HG03108 (cell line): ENCODE results near the gene AAGAB.
A peak's percentile ranks its signal among the peaks of the same experiment; 100 is the strongest.
"Not testable (repeated sequence)": the region's sequence is repeated elsewhere in the genome, so short reads cannot be mapped to it uniquely, and the experiment has no call there.

Source experiments
- ATAC-seq: cut with Tn5 transposase; IDR thresholded peaks from one replicate; pipeline ENCODE4 v1.9.1; 2021; ENCODE audit warnings: moderate library complexity; ENCODE audit not compliant: unreplicated experiment

Gene AAGAB, protein sequence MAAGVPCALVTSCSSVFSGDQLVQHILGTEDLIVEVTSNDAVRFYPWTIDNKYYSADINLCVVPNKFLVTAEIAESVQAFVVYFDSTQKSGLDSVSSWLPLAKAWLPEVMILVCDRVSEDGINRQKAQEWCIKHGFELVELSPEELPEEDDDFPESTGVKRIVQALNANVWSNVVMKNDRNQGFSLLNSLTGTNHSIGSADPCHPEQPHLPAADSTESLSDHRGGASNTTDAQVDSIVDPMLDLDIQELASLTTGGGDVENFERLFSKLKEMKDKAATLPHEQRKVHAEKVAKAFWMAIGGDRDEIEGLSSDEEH

DNA sequence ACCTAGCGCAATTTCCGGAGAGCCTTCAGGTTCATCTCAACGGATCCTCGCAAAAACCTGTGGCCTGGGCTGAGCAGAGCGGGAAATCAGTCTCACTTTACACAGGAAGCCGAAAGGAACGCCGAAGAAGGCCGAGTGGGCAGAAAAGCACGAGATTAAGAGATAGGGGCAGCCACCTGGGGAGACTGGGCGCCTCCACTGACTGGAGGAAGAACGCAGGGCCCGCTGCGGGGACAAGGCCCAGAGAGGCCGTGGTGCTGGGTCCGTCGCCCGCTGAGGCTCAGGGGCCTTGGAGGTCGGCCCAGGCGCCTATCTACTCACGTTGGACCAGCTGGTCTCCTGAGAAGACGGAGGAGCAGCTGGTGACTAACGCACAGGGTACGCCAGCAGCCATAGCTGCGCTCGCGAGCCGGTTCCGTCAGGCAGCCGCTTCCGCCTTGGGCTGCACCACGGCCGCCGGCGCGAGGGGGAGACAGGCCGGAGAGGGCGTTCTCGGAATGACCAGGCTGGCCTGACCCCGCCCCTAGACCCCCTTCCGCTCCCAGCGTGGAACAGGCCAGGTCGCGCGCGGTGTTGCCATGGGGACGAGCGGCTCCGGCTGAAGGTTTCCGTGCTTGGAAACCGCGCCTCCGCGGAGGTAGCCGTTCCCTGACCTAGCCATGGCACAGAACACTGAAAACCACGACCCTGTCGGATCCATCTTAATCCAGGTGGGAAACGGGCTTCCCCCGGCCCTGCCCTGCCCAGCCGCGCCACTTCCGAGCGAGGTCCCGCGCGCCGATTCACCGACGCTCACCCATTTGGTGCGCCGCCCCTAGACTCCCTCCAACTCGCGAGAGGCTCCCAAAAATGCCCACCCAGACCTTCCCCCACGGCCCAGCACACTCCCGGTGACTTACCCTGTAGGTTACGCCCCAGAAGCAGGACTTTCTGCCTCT lies at the start of gene AAGAB, which contains the start of gene IQCH:
TSS of gene AAGAB (minus strand) at position 424 of the 938 bp plus-strand sequence. CDS start at position 394, 30 bp downstream.
TSS of gene IQCH (plus strand) at position 549 of the 938 bp plus-strand sequence. CDS start at position 660, 111 bp downstream.
- ATAC-seq: peak; percentile 96

DNA sequence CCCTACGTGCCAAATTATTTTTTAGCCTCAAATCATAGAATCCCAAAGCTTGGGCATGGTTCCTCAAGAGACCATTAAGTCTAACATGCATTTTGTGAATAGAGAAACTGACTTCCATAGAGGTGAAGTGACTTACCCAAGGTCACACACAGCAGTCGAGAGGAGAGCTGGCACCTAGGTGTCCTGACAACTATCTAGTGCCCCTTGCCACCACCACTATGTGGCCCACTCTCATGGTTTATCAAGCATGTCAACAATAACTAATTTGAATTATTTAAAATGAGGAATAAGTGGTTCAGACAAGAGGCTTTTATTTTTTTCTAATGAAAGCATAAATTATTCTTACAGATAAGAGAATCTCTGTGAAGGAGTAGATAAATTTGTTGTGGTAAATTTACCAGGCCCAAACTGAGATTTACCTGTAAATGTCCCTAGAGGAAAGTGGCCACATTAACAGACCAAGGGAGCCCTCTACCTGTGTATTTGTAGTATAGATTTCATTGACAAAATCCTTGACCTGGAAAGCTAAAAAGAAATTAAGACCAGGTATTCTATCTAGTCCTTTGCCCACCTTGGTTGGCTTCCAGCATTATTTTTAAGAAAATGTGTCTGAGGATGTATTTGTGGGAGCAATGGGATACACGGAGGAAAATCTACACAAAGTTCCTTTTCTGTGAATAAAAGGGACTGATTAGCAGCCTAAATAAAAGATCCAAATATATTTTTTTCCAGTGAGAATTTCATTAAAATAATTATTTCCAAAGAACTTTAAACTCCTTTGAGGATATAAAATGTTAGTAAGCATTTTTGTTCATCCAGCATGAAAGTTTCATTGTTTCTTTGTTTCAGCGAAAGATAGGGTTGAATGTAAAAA lies 49.3 kb upstream of the AAGAB start:
- no peak for ATAC-seq

DNA sequence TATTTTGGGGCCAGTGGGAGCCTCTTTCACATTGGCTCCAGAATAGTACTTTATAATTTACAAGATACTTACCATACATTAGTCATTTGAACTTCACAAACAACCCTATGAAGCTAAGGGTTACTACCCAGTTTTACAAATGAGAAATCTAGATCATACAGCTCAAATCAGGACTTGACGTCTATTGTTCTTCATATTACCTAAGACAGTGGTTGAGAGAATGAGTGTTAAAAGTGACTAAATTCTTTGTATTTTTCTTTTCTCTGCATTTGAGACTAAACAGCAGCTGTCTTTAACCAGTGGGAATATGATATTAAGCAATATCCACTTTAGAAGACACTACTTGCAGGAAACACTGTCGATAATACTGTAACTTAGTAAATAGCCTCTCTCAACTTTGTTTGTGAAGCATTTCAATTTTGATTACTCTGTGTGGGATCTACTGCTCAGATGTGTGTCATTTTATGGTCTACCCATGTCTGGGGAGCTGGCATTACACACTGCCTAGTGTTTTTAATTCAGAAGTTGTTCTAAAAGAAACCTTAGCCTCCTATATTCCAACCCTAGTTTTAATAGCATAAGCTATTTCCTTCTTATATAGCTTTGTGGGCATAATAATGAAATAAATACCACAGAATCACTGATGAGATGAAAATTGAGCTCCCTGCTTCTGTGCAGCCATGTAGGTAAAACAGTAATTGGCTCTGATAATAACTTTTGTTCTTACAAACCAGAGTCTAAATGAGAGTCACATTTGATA lies 46.0 kb upstream of the AAGAB start:
- ATAC-seq: no peak

DNA sequence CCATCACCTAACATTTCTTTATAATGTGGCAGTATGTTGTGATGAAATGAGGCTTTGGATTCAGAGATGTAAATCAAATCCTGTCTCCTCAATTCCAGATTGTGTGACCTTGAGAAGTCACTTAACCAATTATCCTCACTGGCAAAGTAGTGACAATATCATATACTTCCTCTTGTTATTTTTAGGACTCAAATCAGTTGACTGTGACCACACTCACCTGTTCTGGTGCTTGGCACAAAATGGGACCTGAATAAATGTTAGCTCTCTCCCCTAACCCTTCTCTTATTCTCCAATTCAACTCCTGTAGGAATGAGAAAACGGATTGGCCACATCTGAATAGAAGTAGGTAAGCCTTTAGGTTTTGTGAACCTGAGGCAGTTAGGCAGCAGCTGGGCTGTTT lies 42.2 kb upstream of the AAGAB start:
- ATAC-seq: no peak

DNA sequence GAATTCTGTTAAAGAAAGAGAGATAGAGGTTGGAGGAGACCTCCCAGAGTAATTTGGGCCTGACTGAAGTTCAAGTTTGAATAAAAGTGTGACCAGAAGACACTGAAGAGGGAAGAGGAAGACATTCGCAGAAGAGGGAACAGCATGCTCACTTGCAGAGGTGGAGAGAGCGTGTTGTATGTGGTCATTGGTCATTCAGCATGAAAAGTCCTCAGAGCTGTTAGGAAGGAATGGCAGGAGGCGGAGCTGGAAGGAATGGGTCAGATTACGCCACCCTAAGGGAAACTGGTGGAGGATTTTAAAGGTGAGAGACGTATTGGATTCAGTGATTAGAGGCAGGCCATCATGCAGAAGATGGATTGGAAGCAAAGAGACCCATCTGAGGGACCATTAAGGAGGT lies 41.7 kb upstream of the AAGAB start:
- no peak for ATAC-seq

DNA sequence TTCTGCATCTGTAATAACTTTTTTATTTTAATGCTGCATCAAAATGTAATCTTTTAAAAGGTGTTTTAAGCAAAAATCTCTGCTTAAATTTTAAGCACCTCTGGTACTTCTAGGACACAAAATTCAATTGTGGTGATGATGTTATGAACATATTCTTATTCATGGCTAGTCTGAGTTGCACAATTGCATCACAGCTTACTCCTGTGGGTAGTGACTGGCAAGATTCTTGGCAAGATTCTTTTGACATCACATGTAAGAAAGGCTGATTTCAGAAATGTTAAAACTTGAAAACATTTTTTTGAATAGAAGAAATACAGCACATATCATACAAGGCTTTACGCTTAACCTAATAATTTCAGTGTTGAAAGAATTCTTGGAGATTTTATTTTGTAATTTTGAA lies 35.9 kb upstream of the AAGAB start:
- ATAC-seq: no peak

DNA sequence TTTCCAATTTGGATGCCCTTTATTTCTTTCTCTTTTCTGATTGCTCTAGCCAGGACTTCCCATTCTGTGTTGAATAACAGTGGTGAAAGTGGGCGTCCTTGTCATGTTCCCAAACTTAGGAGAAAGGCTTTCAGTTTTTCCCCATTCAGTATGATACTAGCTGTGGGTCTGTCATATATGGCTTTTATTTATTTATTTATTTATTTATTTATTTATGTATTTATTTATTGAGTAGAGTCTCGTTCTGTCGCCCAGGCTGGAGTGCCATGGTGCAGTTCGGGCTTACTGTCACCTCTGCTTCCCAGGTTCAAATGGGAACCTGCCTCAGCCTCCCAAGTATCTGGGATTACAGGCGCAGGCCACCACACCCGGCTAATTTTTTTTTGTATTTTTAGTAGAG lies 31.9 kb upstream of the AAGAB start:
- not testable (repeated sequence) for ATAC-seq

DNA sequence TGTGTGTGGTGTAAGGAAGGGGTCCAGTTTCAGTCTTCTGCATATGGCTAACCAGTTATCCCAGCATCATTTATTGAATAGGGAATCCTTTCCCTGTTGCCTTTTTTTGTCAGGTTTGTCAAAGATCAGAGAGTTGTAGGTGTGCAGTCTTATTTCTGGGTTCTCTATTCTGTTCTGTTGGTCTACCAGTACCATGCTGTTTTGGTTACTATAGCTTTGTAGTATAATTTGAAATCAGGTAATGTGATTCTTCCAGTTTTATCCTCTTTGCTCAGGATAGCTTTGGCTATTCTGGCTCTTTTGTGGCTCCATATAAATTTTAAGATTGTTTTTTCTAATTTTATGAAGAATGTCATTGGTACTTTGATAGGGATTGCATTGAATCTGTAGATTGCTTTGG lies 31.2 kb upstream of the AAGAB start:
- ATAC-seq: not testable (repeated sequence)

DNA sequence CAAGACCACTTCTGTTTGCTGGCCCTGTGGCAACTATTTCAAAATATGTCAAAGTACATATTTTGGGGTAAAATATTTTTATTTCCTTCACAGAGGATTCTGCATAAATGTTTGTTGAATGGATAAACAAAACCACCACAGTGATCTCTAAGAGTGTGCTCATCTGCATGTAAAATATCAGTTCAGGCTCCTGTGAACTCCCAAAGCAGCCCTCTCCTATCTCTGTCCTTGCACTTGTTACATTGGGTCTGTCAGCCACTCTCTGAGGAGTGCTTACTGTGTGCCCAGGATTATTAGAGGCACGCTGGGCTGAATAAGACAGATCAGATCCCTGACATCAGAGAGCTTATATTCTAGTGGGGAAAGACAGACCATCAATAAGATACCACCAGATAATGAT lies 27.3 kb upstream of the AAGAB start:
- no peak for ATAC-seq

DNA sequence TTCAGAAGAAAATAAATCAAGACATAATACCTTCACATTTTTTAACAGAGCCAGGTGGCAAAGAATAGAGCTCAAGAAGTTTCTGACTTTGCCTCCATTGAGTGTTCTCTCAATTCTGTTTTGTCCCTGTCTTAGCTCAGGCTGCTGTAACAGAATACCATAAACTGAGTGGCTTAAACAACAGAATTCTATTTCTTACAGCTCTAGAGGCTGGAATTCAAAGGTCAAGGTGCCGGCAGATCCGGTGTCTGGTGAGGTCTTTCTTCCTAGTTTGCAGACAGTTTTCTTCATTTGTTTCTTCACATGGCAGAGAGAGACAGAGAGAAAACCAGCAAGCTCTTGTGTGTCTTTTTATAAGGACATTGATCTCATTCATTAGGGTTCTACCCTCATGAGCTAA lies 25.8 kb upstream of the AAGAB start:
- no peak for ATAC-seq

DNA sequence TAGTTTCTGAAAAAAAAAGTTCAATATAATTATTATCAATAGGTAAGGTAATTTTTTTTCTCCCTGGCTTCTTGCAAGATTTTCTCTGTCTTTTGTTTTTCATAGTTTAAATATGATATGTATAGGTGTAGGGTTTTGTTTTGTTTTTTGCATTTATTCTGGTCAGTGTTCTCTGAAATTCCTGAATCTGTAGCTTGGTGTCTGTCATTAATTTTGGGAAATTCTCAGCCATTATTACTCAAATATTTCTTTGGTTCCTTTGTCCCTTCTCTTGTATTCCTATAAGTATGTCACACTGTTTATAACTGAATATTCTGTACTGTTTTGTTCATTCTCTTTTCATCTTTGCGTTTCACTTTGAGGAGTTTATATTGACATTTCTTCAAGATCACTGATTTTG lies 22.2 kb upstream of the AAGAB start:
- ATAC-seq: no peak

DNA sequence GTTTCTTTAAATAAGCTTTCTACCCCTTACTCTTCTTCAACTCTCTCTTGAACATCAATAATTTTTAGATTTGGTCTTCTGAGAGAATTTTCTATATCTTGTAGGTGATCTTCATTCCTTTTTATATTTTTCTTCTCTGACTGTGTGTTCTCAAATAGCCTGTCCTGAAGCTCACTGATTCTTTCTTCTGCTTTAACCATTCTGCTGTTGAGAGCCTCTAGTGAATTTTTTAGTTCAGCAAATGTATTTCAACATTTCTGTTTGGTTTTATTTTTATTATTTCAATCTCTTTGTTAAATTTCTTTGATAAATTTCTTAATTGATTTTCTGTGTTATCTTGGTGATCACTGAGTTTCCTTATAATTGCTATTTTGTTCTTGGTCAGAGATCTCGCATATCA lies 19.8 kb upstream of the AAGAB start:
- ATAC-seq: no peak

DNA sequence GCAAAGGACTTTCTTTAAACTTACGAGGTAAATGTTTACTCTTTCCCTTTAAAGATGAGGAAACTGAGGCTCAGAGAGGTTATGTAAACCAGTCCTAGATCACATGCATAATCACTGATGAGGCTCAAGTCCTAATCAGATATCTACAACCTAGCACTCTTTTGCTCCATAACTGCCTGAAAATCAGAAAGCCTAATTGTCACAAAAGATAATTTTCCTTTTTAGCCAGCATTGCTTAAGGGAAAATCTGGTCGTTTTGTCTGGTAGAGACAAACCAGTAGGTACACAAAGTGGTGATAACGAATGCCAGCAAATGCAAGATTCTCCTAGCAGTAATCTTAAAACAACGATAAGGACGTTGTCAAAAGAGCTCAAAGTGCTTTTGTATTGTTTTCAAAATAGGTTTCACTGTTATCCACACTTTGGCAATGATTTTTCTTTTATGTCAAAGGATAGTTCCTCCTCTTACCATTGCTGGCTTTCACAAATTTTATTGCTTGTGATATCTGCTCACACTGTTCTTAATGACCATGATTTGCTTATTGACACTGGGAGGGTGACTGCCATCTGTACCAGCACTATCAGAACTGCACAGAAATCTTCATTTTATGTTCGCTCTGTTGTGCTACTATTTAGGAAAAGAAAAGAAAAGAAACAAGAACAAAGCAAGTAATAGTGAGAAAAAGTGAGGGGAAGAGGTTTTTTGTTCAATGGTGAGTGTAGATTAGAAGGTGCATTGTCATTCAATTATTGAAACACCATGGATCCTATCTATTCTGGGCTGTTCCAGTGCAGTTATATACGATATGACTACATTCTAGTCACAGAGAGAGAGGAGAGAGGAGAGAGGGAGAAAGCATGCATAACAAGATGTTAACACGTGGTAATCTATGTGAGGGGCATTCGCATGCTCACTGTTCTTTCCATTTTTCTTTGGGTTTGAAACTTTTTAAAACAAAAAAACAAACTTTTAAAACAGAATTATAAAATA lies 13.8 kb upstream of the AAGAB start:
- no peak for ATAC-seq

DNA sequence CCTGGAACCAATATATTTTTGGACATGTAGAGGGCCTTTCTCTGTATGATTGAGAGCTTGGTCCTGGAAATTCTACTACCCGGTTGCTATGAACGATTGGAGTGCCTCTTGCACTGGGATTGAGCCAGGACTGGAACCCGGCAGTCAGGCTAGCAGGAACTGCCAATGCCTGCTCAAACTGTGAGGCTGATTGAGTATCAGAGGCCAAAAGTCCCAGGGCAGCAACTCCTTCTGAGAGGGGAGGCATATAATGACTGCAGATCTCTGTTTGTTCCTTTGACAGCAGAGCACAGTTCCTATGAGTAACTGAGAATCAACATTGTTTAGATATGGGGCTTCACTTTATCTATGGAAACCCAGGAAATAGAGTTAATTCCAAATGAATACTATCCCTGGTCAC lies 13.0 kb upstream of the AAGAB start:
- ATAC-seq: no peak

DNA sequence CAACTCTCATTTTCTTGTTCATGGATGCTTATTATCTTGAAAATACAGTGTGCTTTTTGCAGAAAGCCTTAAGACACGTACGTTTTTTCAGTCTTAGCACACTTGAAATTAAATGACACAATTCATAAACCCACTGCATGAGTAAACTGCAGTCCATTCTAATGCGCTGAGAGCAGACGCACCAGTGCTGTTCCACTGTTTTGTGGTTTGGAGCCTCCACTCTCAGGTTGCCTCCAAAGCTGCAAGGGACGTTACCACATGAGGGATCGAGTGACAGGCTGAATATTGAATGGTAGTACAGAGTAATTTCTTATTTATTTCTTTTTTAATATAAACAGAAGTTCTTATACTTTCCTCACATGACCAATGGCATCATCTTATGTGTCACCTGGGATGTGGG lies 12.4 kb upstream of the AAGAB start:
- no peak for ATAC-seq

DNA sequence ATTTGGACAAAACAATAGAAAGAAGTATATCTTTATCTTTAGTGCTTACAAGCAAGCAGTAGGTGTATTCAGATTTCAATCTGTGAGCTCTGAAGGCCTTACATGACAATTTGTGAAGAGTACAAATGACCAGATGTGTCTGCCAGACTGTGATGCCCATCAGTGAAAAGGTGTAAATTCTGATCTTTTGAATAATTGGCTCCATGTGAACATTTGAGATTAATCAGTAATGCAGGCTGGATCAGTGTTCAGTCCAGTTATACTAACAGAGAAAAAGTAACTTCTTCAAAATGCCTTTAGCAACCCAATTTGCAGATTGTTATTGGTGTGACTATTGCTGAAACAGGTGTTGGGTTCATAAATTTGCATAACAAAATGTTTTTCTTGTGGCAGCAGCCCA lies 5.3 kb upstream of the AAGAB start:
- no peak for ATAC-seq

DNA sequence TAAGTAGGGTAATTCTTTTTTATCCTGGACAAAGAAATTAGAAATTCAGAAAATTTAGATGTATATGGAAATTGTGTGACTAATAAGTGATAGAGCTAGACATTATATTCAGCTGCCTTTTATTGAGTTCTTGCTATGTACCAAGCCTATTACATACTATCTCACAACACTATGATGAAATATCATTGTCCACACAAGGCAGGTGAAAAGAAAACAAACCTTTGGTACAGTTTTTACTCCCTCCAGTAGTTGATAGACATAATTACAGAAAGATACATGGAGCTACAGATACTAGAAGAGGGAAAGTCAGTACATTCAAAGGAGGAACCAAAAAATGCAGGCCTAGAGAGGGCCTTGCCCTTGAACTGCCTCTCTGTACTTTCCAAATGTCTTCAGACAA lies 4.9 kb upstream of the AAGAB start:
- ATAC-seq: no peak

DNA sequence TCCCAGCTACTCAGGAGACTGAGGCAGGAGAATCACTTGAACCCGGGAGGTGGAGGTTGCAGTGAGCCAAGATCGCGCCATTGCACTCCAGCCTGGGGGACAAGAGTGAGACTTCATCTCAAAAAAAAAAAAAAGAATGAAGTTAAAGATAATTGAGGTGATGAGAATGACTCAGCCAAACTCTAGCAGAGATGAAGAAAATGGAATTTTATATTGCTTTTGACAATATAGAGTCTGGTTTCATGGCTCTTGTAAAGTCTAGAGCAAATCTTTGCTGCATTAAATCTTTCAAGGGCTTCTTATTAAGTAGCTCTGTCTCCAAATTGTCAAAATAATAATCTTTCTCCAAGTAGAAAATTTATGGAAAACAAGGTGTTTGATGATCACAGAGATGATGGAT lies 4.0 kb upstream of the AAGAB start:
- ATAC-seq: not testable (repeated sequence)

DNA sequence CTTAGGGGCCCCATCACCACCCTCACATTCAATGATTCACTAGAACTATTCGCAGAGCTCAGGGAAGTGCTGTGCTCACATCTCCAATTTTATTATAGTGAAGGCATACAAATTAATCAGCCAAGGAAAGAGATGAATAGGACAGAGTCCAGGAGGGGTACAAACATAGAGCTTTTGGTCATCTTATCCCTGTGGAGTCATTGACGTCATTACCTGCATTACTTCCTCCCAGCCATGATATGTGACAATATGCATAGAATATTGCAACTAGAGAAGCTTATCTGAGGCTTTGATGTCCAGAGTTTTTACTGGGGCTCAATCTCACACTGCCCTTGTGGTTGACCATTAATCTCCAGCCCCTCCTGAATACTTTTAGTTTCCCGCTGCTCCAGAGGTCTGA lies 1.6 kb upstream of the AAGAB start:
- no peak for ATAC-seq
